ENCODE results near the gene ANKRD35.
"Not testable (repeated sequence)": the region's sequence is repeated elsewhere in the genome, so short reads cannot be mapped to it uniquely, and the experiment has no call there.

ANKRD35 gene, protein sequence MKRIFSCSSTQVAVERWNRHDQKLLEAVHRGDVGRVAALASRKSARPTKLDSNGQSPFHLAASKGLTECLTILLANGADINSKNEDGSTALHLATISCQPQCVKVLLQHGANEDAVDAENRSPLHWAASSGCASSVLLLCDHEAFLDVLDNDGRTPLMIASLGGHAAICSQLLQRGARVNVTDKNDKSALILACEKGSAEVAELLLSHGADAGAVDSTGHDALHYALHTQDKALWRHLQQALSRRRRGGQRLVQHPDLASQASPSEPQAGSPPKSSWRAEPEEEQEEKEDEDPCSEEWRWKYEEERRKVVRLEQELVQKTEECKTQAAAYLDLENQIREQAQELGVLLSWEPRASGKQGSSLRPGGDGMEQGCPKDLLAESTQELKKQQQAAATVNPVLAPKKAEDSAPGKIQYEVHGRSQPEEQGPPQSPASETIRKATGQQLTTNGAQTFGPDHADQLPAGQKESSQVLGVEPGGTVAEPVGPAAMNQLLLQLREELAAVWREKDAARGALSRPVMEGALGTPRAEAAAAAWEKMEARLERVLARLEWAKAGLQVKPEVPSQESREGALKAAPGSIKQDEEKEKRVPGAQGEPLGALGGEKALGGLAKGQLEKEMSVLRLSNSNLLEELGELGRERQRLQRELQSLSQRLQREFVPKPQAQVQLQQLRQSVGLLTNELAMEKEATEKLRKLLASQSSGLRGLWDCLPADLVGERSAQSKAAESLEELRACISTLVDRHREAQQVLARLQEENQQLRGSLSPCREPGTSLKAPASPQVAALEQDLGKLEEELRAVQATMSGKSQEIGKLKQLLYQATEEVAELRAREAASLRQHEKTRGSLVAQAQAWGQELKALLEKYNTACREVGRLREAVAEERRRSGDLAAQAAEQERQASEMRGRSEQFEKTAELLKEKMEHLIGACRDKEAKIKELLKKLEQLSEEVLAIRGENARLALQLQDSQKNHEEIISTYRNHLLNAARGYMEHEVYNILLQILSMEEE

DNA sequence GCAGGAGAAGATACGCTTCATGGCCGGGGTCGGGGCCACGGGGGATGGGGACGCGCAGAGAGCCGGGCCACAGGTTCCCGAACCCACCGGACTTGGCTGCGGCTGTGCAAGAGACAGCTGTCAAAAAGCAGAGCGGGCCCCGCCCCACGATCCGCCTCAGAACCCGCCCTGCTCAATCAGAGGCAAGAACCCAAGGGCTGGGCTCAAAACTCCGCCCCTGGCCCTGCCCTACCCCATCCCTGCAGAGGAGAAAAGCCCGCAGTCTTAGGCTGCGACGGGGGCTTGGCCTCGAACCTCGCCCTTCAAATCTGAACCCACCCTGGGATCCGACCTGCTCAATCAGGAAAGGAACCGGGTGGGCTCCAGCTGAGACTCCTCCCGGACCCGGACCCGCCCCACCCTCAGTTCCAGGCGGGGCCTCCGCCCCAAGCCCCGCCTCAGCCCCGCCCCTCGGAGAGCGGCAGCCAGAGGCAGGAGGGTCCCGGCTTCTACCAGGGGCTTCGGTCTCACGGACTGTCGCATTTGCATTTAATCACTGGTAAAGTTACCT, at the start of gene ANKRD35:
Gene ANKRD35, minus strand, starts transcription at position 129 of the 550 bp plus-strand sequence. Its CDS starts 108 bp downstream, at position 21.
- peak; percentile 79 for DNase-seq (ENCODE audit: low spot score)

DNA sequence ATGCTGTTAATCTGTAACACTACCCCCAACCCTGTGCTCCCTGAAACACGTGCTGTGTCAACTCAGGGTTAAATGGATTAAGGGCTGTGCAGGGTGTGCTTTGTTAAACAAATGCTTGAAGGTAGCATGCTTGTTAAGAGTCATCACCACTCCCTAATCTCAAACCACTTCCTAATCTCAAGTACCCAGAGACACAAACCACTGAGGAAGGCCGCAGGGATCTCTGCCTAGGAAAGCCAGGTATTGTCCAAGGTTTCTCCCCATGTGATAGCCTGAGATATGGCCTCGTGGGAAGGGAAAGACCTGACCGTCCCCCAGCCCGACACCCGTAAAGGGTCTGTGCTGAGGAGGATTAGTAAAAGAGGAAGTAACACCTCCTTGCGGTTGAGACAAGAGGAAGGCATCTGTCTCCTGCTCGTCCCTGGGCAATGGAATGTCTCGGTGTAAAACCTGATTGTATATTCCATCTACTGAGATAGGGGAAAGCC, 46.9 kb upstream of the ANKRD35 start:
- DNase-seq (ENCODE audit: low spot score): peak; percentile 50

DNA sequence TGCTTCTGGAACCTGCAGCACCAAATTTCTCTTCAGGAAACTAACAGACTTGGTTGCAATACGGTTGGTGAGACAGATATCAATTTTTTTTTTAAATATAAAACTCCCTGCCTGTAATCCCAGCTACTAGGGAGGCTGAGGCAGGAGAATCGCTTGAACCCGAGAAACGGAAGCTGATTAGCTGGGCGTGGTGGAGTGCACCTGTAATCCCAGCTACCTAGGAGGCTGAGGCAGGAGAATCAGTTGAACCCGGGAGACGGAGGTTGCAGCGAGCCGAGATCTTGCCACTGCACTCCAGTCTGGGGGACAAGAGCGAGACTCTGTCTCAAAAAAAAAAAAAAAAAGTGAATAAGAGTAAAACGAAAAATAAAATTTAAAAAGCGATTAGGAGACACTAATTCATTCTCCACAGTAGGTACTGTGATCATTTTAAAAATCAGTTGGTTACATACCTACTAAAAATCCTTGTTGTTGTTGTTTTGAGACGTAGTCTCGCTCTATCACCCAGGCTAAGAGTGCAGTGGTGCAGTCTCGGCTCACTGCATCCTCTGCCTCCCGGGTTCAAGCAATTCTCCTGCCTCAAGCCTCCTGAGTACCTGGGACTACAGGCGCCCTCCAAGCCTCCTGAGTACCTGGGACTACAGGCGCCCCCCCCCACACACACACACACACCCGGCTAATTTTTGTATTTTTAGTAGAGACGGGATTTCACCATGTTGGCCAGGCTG, 42.4 kb upstream of the ANKRD35 start:
- DNase-seq (ENCODE audit: low spot score): no peak

DNA sequence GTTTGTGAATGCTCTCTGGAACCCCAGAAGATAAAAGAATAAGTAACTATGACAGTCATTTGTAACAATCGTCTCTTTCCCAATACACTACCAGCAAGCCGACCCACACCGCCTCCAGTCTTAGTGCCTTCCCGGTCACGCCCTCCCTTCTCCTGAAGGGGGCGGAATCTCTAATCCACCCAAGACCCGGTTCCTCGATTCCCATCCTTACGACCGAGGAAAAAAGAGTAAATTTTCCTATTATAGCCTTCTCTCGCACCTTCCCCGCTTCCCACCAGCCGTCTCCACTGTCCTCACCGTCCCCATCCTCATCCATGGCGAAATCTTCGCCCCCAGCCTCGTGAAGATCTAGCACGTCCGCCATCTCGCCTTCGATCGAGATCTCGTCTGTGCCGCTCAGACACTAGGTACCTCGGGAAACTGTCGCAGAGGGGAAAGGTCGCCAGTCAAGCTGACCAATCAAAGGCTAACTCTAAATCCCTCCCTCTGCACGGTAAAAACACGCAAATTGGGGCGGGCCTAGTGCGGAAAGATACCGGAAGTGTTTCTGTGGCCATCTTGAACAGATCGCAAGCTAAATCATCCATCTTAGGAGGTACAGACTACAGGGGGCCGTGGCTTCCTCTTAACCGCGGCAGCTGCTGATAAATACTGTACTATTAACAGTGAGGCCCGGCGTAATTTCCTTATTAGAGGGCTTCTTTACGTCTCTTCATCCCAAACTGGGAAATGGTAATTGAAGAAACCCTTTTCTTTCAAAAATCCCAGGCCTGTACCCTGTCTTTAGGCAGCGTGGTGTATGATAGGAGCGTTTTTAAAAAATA, 41.6 kb upstream of the ANKRD35 start, which contains the start of gene RBM8A:
Gene RBM8A, minus strand, starts transcription at position 422 of the 824 bp plus-strand sequence. Its CDS starts 58 bp downstream, at position 364.
- DNase-seq (ENCODE audit: low spot score): peak; percentile 98

DNA sequence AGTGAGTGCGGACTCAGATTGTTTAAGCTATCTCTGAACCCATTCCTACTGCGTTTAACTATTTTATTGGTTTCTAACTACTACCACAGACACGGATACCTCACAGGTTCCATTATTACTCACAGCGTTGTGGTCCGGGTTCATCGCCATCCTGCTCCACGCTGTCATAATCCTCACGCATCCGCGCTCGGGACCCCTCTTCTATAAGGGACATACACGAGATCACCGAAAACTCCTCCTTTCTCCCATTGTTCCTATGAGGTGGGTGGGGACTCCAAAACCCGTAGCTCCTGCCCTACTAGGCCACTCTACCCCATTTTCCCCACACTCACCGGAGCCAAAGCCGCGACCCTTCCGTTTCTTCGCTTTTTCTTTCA, 41.0 kb upstream of the ANKRD35 start:
- DNase-seq (ENCODE audit: low spot score): no peak

DNA sequence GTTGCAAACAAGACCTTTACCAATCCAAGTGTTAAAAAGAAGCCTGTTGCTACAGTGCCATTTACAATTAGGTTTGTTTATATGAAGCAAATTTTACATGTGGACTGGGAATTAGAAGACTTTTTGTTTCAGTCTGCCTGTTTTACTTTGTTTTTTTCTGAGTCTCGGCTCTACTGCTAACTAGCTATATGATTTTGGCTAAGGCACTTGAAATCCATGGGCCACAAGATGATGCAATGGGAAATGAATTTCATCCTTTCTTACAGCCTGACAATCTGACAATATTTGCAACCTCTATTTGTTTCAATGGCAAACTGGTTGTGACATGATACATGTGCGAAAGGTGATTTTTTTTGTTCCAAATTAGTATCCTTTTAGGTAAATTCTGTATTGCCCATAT, 36.6 kb upstream of the ANKRD35 start:
- DNase-seq (ENCODE audit: low spot score): no peak

DNA sequence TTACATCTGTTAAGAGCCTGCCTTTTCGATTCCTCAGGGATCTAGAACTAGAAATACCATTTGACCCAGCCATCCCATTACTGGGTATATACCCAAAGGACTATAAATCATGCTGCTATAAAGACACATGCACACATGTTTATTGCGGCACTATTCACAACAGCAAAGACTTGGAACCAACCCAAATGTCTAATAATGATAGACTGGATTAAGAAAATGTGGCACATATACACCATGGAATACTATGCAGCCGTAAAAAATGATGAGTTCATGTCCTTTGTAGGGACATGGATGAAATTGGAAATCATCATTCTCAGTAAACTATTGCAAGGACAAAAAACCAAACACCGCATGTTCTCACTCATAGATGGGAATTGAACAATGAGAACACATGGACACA, 34.6 kb upstream of the ANKRD35 start:
- not testable (repeated sequence) for DNase-seq (ENCODE audit: low spot score)

DNA sequence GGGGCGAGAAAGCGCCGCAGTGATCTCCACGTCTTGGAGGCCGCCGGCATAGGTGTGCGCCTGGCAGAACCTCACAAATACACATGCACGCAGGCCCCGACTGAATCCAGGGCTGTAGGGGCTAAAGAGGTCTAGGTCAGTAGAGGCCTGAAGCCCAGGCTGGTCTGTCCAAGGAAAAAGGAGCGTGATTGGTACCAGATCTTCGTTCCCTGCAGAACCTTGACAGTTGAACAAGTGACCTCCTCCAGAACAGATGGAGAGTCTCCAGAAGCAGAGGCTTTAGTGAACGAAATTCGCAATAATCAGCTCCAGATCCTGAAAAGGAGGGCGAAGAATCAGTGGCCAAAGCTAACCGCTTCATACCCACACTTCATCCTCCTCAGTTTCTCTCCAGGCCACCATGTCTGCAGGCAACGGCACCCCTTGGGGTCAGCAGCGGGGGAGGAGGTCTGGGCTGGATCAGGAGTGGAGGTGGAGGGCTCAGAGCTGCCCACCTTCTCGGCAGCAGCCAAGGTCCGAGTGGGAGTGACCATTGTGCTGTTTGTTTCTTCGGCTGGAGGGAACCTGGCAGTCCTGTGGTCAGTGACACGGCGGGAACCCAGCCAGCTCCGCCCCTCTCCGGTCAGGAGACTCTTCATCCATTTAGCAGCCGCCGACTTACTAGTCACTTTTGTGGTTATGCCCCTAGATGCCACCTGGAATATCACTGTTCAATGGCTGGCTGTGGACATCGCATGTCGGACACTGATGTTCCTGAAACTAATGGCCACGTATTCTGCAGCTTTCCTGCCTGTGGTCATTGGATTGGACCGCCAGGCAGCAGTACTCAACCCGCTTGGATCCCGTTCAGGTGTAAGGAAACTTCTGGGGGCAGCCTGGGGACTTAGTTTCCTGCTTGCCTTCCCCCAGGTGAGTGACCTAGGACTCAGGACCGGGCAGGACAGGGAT, 33.6 kb upstream of the ANKRD35 start:
- no peak for DNase-seq (ENCODE audit: low spot score)

DNA sequence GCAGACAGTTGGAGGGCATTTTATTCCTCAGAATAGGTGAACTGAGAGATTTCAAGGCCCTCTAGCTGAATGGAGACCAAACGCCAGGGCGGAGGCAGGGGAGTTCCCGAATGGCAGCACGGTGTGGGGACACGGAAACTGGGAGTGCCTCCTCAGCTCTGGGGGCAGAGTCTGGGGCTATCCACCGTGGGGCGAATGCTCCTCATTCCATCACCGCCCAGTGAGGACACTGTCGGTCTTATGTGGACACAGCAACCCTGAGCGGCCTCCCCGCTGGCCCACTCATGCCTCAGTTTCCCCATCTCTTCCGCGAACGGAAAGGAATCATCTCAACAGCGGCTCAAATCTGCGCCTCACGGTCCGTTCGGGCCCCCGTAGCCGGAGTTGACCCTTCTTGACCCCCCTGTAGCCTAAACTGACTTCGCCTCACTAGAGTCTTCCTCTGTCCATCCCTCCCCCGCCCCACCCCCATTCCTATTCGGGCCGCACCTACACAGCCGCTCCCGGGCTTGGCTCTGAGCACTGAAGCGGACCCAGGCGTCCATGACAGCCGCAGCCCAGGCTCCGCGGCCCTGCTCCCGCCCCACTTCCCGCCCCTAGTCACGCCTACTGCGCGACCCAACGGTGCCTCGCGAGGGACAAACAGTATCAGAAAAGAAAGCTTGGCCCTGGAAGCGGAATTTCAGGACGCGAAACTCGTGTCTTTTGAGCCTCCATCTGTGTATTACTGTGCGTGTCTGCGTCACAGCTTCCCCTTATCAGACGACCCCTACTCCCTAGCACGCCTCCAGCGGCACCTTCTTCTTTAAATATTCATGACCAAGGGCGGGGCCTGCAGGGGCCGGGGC, 32.7 kb upstream of the ANKRD35 start, which contains the start of gene PEX11B:
Gene PEX11B, minus strand, starts transcription at position 574 of the 848 bp plus-strand sequence. Its CDS starts 29 bp downstream, at position 545.
- DNase-seq (ENCODE audit: low spot score): peak; percentile 95

DNA sequence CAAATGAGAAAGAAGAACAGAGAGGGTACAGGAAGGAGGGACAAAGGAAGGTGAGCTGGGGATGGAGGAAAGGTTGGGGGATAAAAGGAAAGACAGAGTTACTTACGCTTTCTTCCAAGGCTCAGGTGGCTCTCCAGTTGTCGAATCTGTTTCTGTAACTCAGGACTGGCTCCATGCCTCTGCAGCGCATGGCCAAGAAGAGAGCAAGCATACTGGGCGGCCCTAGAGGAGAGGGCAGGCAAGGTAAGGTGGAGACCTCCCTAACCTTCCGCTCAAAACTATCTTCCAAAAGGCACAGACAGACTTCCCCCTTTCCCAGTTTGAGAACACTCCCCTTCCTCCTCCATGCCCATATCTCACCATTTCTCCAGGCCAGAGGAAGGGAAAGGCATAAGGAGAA, 31.9 kb upstream of the ANKRD35 start:
- no peak for DNase-seq (ENCODE audit: low spot score)

DNA sequence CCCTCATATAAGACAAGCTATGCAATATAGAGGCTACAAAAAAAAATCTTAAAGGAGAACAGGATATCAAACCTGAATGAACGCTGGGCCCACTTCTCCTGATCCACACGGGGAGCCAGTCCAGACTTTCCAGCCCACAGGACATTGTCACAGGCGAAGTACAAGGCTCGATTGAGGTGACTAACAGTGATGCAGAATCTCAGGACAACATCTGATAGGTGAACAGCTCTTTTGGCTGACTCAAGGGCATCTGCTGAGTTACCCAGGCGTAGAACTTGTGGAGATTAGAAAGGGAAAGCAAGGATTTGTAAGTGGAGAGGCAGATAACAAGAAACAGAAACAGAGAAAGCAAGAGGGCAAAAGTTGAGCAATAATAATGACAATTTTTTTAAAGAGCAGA, 31.1 kb upstream of the ANKRD35 start:
- no peak for DNase-seq (ENCODE audit: low spot score)

DNA sequence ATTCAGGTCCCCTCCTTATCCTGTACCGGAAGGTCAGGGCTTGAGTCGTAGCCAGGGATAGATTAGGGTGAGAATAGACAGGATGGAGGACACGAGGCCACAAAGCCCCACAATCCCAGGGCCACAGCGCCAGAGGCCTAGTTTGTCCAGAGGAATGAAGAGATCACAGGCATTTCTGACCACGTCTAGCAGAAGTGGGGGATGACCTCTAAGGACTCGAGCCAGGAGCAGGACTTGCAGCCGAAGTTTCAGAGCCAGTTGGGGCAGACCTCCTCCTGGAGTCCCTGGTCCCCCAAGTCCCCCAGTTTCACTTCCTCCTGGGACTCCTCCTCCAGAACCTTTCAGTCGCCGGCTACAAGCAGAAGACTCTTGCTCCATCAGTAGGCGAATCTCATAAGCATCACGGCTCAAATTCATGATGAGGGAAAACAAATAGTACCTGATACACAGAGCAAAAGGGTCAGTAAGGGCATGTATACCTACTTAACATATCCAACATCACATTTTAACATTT, 26.5 kb upstream of the ANKRD35 start:
- DNase-seq (ENCODE audit: low spot score): no peak

DNA sequence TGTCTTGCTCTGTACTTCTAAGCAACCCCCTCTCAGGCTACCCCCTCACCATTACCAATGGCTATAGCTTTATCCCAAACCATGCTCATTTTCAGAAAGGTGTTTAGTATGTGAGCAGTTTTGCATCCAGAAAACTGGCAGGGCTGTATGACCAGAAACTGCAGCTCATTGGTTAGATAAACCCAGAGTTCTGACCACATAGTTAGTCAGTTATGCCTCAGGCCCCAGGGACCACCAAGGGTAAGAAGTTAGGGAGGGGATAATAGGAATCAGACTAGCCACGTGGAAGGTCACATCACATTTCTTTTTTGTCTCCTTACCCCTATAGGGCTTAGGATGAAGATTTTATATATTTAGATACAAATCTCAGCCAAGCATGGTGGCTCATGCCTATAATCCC, 23.0 kb upstream of the ANKRD35 start:
- DNase-seq (ENCODE audit: low spot score): no peak

DNA sequence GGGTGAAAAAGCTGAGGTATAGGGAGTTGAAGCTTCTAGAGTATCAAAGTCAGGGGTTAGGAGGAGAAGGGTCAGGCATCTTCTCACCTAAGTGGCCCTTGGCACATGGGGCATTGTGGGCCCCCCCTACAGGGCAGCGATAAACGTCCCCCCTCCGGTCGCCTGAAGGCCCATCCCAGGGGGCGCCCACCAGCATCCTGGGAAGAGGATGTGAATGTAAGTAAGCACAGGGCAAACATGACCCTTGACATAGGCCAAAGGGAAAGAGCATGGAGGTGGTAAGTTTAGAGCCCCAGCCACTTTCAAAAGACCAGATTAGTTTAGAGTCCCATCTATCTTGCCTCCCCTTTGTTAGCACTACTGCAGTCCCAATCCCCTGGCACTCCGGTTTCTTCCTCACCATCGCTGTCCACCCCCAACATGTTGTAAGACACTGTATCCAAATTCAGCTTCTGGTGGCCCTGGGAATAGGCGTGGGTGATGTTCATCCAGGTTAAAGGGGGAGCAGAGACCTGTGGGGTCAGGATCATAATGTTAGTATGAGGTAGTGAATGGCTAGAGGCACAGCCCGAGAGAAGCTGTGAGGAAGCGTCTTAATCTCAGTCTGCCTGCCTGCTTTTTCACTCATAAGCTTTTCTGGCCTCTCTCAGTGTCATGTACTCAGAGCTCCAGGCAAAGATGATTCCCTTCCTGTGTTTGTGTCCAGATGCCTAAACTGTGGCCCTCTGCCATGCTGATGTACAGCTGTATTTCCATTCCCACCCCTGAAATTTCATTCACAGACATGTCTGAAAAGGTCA, 21.5 kb upstream of the ANKRD35 start:
- no peak for DNase-seq (ENCODE audit: low spot score)

DNA sequence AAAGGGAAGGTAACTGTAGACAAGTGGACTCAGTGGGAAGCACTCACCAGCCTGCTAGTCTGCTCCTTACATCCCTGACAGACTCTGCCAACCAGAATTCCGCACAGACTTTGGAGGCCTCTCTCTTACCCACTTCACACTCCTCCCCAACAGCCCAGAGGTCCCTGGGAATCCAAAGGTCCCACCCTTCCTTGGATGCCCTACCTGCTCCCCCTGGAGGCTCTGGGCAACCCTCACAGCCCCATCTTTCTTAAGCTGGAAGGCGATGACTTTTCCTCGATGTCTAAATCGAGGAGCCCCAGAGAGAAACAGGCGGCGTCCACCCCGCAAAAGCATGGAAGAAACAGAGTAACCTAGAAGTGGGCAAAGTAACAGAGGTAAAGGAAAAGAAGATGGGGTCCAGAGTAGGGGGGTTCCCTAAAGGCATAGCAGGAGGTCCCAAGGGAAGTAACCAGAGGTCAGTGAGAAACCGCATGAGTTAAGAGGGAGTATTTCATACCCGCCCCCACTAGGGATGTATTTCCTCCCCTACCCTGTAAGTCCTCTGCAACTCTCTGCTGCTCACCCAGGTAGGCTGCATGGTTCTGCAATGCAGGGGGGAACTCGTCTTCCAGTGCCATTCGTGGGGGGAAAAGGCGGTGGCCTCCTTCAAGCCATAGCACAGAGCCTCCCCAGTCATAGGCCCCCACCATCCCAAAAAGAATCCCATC, 15.8 kb upstream of the ANKRD35 start:
- DNase-seq (ENCODE audit: low spot score): no peak

DNA sequence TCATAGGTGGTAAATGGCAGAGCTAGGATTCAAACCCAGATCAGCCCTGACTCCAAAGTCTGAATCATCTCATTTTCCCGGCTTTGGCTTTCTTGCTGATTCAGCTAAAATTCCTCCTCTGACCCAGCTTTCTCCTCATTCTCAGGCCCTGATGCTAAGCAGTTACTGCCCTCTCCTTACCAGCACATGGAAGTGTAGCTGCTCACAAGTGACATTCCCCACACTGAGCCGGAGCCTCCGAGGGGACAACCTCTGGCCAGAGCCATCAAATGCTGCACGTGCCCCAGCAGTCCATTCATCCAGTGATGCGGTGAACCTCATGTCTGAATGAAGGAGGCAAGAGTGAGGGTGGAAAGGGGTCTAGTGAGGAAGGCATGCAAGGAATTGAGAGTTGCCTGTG, 13.1 kb upstream of the ANKRD35 start:
- no peak for DNase-seq (ENCODE audit: low spot score)

DNA sequence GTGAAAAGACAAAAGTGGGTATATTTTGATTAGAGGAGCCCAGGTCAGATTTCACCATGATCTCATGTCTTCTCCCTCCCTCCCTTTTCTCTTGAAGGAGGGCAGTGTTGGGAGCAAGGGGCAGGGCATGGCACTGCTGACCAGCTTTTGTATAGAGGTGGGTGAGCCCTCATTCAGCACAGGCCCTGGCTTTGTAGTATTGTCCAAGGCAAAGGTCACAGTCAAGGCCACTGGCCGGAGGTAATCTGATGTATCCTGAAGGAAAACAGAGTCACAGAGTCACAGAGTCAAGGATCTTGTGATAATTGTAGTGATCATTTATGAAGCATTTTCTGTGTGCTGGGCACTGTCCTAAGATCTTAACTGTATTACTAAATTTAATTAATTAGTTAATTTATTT, 12.3 kb upstream of the ANKRD35 start:
- no peak for DNase-seq (ENCODE audit: low spot score)
